OCI-LY3 (cell line): ENCODE measurements around the gene PLA2G4C.
A peak's percentile ranks its signal among the peaks of the same experiment; 100 is the strongest.
"Not testable (repeated sequence)": the region's sequence is repeated elsewhere in the genome, so short reads cannot be mapped to it uniquely, and the experiment has no call there.

Source experiments
- H2AFZ ChIP-seq: fragments of 200-600, 300-600 bp; shearing (Covaris generic); 2 replicates; pipeline ENCODE4 v1.6.0; 2014; ENCODE audit warnings: antibody characterized with exemption, low read depth, low read length
- H3K27ac ChIP-seq: fragments of 200-600, 300-600 bp; sonication (generic); 2 replicates; pipeline ENCODE4 v1.5.1; 2014; ENCODE audit warnings: mild to moderate bottlenecking, low read length, moderate library complexity, mixed read lengths
- H3K27me3 ChIP-seq: fragments of 200-600, 300-600 bp; sonication (generic); 2 replicates; pipeline ENCODE4 v1.6.1; 2014; ENCODE audit warnings: low read depth, low read length, mixed read lengths
- H3K36me3 ChIP-seq: fragments of 200-600, 300-600 bp; sonication (generic); replicated peaks from 2 replicates; pipeline ENCODE3; 2014; ENCODE audit warnings: low read depth, low read length, mixed read lengths
- H3K4me1 ChIP-seq: fragments of 300-600, 200-600 bp; sonication (generic); 2 replicates; pipeline ENCODE4 v1.6.1; 2014; ENCODE audit warnings: low read length, mixed read lengths
- H3K4me2 ChIP-seq: fragments of 200-600, 300-600 bp; sonication (generic); 2 replicates; pipeline ENCODE4 v1.6.1; 2014; ENCODE audit warnings: low read length, mixed read lengths
- H3K4me3 ChIP-seq: fragments of 300-600, 200-600 bp; sonication (generic); 2 replicates; pipeline ENCODE4 v1.5.1; 2014; ENCODE audit warnings: antibody characterized with exemption, mild to moderate bottlenecking, low read length, moderate library complexity
- H3K79me2 ChIP-seq: fragments of 300-600, 200-600 bp; shearing (Covaris generic); 2 replicates; pipeline ENCODE4 v1.6.1; 2014; ENCODE audit warnings: mild to moderate bottlenecking, low read length, mixed read lengths
- H3K9ac ChIP-seq: fragments of 300-600, 200-600 bp; shearing (Covaris generic); 2 replicates; pipeline ENCODE4 v1.6.0; 2014; ENCODE audit warnings: mild to moderate bottlenecking, low read length, moderate library complexity
- H3K9me3 ChIP-seq: fragments of 200-600, 300-600 bp; shearing (Covaris generic); 2 replicates; pipeline ENCODE4 v1.6.1; 2014; ENCODE audit warnings: low read length, mixed read lengths; ENCODE audit not compliant: insufficient read depth
- H4K20me1 ChIP-seq: fragments of 200-600, 300-600 bp; sonication (generic); 2 replicates; pipeline ENCODE4 v1.6.1; 2016; ENCODE audit warnings: low read length, mixed read lengths; ENCODE audit not compliant: insufficient read depth
- EZH2phosphoT487 ChIP-seq: fragments of 200-600 bp; shearing (Covaris generic); IDR thresholded peaks from 2 replicates; pipeline ENCODE4 v1.6.1; 2018; ENCODE audit warnings: antibody characterized with exemption, mixed run types, low read depth
- TF ChIP-seq, protein P1 (sequence below): fragments of 200-600, 300-600 bp; sonication (generic); IDR thresholded peaks from 2 replicates; pipeline ENCODE4 v1.5.1; 2014; ENCODE audit warnings: antibody characterized with exemption, low read length, low read depth

Gene PLA2G4C

DNA sequence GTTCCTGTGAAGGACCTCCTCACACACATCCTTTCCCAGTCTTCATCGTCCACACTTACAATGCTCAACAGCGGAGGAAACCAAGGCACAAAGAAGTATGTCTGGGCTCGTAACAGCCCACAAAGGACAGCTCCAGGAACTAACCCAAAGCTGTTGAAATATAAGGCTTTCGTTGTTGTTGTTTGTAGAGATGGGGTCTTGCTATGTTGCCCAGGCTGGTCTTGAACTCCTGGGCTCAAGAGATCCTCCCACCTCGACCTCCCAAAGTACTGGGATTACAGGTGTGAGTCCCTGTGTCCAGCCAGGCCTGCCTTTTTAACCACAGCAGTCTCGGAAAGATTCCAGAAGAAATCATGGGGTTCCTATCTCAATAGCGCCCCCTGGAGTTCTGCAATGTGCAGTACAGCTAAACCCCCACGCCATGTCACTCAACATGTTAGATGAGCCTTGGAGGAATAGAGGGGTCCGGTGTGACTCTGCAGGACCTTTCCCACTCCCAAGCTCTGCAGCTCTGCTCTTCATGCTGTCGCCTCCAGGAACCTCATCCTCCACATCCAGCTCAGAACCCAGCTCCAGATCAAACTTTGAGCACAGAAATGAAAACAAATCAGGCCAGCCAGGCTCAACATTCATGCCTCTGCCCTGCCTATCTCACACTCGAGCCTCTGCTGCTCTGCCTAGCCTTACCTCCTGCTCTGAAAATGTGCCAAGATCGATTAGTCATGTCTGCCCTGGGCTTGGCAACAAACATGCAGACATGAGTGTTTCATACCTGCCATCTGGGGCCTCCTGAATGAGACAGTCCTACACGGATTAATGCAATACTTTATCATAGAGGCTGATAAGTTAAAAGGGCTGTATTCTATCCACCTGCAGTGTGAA is 7.5 kb downstream of the PLA2G4C start:
- no peaks in the 10 kb centered on the region for H3K27me3 ChIP-seq
- no peaks in the 10 kb centered on the region for H3K79me2 ChIP-seq
- H4K20me1 ChIP-seq: no peaks in the 10 kb centered on the region
- no peak overlapping the region for H3K4me2 ChIP-seq
- H2AFZ ChIP-seq: no peak overlapping the region
- no peak overlapping the region for H3K9ac ChIP-seq
- H3K4me3 ChIP-seq: no peak overlapping the region
- TF ChIP-seq, protein P1, sequence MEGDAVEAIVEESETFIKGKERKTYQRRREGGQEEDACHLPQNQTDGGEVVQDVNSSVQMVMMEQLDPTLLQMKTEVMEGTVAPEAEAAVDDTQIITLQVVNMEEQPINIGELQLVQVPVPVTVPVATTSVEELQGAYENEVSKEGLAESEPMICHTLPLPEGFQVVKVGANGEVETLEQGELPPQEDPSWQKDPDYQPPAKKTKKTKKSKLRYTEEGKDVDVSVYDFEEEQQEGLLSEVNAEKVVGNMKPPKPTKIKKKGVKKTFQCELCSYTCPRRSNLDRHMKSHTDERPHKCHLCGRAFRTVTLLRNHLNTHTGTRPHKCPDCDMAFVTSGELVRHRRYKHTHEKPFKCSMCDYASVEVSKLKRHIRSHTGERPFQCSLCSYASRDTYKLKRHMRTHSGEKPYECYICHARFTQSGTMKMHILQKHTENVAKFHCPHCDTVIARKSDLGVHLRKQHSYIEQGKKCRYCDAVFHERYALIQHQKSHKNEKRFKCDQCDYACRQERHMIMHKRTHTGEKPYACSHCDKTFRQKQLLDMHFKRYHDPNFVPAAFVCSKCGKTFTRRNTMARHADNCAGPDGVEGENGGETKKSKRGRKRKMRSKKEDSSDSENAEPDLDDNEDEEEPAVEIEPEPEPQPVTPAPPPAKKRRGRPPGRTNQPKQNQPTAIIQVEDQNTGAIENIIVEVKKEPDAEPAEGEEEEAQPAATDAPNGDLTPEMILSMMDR: peak; percentile 80
- no peak for TF ChIP-seq EZH2phosphoT487
- no peaks in the 10 kb centered on the region for H3K36me3 ChIP-seq
- peaks cover 5% of the 10 kb centered on the region; the same call in 1 of the 2 replicates for H3K4me1 ChIP-seq
- no peaks in the 10 kb centered on the region for H3K9me3 ChIP-seq
- no peak overlapping the region for H3K27ac ChIP-seq

- H3K36me3 ChIP-seq: peaks cover 4% of the 10 kb centered on the region
- TF ChIP-seq EZH2phosphoT487: no peak
- TF ChIP-seq, protein P1: no peak
- no peaks in the 10 kb centered on the region for H4K20me1 ChIP-seq
- H2AFZ ChIP-seq: no peak overlapping the region
- H3K9me3 ChIP-seq: no peaks in the 10 kb centered on the region
- no peaks in the 10 kb centered on the region for H3K4me1 ChIP-seq
- H3K4me2 ChIP-seq: no peak overlapping the region
- no peak overlapping the region for H3K9ac ChIP-seq
- no peak overlapping the region for H3K4me3 ChIP-seq
- H3K79me2 ChIP-seq: no peaks in the 10 kb centered on the region
- H3K27me3 ChIP-seq: no peaks in the 10 kb centered on the region
- no peak overlapping the region for H3K27ac ChIP-seq
Observed at GRCh38 chr19:48095612-48096175, 14.9 kb downstream of the PLA2G4C start.

GRCh38 chr19:48094855-48095203 is 15.8 kb downstream of the PLA2G4C start:
- Histone ChIP-seq H3K79me2 (no peaks in the 10 kb centered on the region), H3K27ac (no peak overlapping the region), H3K4me3 (no peak overlapping the region), H3K27me3 (no peaks in the 10 kb centered on the region), H3K36me3 (peaks cover 4% of the 10 kb centered on the region), H3K4me2 (no peak overlapping the region), H4K20me1 (no peaks in the 10 kb centered on the region), H3K9me3 (no peaks in the 10 kb centered on the region), H3K9ac (no peak overlapping the region), H3K4me1 (no peaks in the 10 kb centered on the region; the same call in 1 of the 2 replicates), H2AFZ (no peak overlapping the region)
- no peak for TF ChIP-seq EZH2phosphoT487

- Histone ChIP-seq H3K4me2 (no peak overlapping the region), H3K79me2 (no peaks in the 10 kb centered on the region), H3K9ac (no peak overlapping the region), H3K9me3 (no peaks in the 10 kb centered on the region), H2AFZ (no peak overlapping the region), H3K36me3 (peaks cover 4% of the 10 kb centered on the region), H3K27me3 (no peaks in the 10 kb centered on the region), H3K4me3 (no peak overlapping the region), H4K20me1 (no peaks in the 10 kb centered on the region), H3K27ac (no peak overlapping the region), H3K4me1 (no peaks in the 10 kb centered on the region; the same call in 1 of the 2 replicates)
- no peak for TF ChIP-seq EZH2phosphoT487
- TF ChIP-seq, protein P1: no peak
Observed at GRCh38 chr19:48094129-48094854, 16.3 kb downstream of the PLA2G4C start.

DNA sequence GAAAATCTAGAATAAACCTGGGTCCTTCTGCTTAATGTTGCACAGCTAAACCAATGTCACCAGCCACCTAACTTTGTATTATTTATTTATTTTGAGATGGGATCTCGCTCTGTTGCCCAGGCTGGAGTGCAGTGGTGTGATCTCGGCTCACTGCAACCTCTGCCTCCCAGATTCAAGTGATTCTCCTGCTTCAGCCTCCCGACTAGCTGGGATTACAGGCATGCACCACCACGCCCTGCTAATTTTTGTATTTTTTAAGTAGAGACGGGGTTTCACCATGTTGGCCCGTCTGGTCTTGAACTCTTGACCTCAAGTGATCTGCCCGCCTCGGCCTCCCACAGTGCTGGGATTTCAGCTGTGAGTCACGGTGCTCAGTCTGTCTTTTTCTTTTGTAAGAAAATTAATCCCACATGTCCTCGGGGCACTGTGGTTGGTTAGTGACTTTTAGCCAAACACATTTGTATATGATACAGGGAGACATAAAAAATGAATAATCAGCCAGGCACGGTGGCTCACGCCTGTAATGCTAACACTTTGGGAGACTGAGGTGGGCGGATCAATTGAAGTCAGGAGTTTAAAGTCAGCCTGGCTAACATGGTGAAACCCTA is 19.4 kb downstream of the PLA2G4C start:
- not testable (repeated sequence) for H4K20me1 ChIP-seq, H3K27me3 ChIP-seq, H3K36me3 ChIP-seq, H3K9ac ChIP-seq, H2AFZ ChIP-seq, H3K4me3 ChIP-seq, H3K9me3 ChIP-seq, H3K79me2 ChIP-seq, H3K4me2 ChIP-seq, H3K27ac ChIP-seq, H3K4me1 ChIP-seq
